ENCODE results near the gene RNF111.

DNA sequence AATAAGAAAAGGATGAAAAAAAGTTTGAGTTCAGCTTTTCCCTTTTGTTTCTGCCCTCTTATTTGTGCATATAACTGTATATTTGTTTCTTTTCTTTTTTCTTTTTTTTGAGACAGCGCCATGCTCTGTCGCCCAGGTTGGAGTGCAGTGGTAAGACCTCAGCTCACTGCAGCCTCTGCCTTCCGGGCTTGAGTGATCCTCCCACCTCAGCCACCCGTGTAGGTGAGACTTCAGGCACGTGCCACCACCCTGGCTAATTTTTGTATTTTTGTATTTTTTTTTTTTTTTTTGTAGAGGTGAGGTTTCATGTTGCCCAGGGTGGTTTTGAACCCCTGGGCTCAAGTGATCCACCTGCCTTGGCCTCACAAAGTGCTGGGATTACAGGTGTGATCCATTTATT lies 31.4 kb downstream of the RNF111 start:
- TF ChIP-seq POLR2AphosphoS5 (IDR thresholded peaks at IDR 0.05) (no peak), EP300 (IDR thresholded peaks at IDR 0.05) (no peak), POLR2A (IDR thresholded peaks at IDR 0.05) (no peak)
- TF ChIP-seq, protein P1, sequence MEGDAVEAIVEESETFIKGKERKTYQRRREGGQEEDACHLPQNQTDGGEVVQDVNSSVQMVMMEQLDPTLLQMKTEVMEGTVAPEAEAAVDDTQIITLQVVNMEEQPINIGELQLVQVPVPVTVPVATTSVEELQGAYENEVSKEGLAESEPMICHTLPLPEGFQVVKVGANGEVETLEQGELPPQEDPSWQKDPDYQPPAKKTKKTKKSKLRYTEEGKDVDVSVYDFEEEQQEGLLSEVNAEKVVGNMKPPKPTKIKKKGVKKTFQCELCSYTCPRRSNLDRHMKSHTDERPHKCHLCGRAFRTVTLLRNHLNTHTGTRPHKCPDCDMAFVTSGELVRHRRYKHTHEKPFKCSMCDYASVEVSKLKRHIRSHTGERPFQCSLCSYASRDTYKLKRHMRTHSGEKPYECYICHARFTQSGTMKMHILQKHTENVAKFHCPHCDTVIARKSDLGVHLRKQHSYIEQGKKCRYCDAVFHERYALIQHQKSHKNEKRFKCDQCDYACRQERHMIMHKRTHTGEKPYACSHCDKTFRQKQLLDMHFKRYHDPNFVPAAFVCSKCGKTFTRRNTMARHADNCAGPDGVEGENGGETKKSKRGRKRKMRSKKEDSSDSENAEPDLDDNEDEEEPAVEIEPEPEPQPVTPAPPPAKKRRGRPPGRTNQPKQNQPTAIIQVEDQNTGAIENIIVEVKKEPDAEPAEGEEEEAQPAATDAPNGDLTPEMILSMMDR (IDR thresholded peaks at IDR 0.05) = no peak
